ENCODE measurements around the gene COX19. TPM values are rescaled to one million over a fixed set of nuclear protein-coding genes. Genes with fewer than 3 reads are reported as not detected.
"Not testable (repeated sequence)": the region's sequence is repeated elsewhere in the genome, so short reads cannot be mapped to it uniquely, and the experiment has no call there.

COX19 gene
- total and polyA plus RNA-seq, 7 donors = 5.1 to 12.7 (median 9.2) TPM

DNA sequence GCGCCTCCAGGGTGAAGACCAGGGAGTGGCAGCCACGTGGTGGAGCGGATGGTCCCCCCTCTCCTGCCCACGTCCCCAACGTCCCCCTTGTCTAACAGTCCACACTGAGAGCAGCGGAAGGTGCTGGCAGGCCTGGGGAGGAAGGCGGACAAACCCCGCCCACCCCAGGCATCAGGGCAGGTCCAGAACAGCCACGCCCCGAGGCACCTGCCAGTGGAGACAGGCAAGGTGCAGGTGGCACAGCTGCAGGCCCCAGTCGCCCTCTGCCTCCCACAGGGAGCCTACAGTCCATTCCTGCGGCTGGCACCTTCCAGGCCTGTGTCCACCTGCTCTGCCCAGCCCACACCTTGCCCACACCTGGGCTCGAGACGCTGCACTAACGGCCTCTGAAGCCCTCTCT lies 32.6 kb upstream of the COX19 start:
- no peaks in the 10 kb centered on the region for H3K27me3 ChIP-seq
- H3K4me3 ChIP-seq = no peak overlapping the region
- peaks cover 0 to 9% (median 4%) of the 10 kb centered on the region in 4 donors for H3K4me1 ChIP-seq
- H3K27ac ChIP-seq = no peak overlapping the region
- H3K36me3 ChIP-seq = peaks cover 0 to 28% (median 17%) of the 10 kb centered on the region in 4 donors
- no peak for DNase-seq
- TF ChIP-seq, protein P1, sequence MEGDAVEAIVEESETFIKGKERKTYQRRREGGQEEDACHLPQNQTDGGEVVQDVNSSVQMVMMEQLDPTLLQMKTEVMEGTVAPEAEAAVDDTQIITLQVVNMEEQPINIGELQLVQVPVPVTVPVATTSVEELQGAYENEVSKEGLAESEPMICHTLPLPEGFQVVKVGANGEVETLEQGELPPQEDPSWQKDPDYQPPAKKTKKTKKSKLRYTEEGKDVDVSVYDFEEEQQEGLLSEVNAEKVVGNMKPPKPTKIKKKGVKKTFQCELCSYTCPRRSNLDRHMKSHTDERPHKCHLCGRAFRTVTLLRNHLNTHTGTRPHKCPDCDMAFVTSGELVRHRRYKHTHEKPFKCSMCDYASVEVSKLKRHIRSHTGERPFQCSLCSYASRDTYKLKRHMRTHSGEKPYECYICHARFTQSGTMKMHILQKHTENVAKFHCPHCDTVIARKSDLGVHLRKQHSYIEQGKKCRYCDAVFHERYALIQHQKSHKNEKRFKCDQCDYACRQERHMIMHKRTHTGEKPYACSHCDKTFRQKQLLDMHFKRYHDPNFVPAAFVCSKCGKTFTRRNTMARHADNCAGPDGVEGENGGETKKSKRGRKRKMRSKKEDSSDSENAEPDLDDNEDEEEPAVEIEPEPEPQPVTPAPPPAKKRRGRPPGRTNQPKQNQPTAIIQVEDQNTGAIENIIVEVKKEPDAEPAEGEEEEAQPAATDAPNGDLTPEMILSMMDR (IDR thresholded peaks at IDR 0.05) = no peak
- no peak for TF ChIP-seq EP300 (IDR thresholded peaks at IDR 0.05)
- TF ChIP-seq POLR2A (IDR thresholded peaks at IDR 0.05) = no peak
- TF ChIP-seq POLR2AphosphoS5 (IDR thresholded peaks at IDR 0.05) = no peak
- intact Hi-C loops (cut with DNase I) = no loop called here
- H3K9me3 ChIP-seq = no peaks in the 10 kb centered on the region
- 28 to 72% methylated on average over 15 of the region's 15 CpGs for WGBS, 2 donors

DNA sequence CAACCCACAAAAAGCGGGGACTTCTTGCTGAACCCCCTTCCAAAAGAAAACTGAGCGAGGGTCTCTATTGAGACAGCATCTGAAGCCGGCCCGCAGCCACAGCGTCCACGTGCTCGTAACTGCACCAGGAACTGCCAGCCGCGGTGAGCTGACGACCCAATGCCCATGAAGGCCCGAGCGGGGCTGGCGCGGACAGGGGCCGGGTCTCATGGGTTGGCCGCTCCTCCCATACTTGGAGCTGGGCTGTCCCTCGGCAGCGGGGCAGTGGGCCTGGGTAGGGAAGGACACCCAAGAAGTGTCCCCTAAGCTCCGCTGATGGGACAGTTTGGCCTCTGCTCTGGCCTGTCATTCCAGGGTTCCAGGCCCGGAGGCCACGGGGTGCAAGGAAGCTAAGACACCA lies 30.0 kb upstream of the COX19 start:
- no peak overlapping the region for H3K4me3 ChIP-seq
- H3K9me3 ChIP-seq = no peaks in the 10 kb centered on the region
- H3K4me1 ChIP-seq = no peaks in the 10 kb centered on the region
- no peak for DNase-seq
- intact Hi-C loops (cut with DNase I) = no loop called here
- no peak overlapping the region for H3K27ac ChIP-seq
- H3K27me3 ChIP-seq = no peaks in the 10 kb centered on the region
- H3K36me3 ChIP-seq = peaks cover 0 to 34% (median 17%) of the 10 kb centered on the region in 4 donors
- no peak for TF ChIP-seq POLR2A (IDR thresholded peaks at IDR 0.05)
- no peak for TF ChIP-seq EP300 (IDR thresholded peaks at IDR 0.05)
- no peak for TF ChIP-seq POLR2AphosphoS5 (IDR thresholded peaks at IDR 0.05)
- TF ChIP-seq, protein P1 (IDR thresholded peaks at IDR 0.05) = no peak
- 93 to 94% methylated on average over 21 of the region's 21 CpGs for WGBS, 2 donors

DNA sequence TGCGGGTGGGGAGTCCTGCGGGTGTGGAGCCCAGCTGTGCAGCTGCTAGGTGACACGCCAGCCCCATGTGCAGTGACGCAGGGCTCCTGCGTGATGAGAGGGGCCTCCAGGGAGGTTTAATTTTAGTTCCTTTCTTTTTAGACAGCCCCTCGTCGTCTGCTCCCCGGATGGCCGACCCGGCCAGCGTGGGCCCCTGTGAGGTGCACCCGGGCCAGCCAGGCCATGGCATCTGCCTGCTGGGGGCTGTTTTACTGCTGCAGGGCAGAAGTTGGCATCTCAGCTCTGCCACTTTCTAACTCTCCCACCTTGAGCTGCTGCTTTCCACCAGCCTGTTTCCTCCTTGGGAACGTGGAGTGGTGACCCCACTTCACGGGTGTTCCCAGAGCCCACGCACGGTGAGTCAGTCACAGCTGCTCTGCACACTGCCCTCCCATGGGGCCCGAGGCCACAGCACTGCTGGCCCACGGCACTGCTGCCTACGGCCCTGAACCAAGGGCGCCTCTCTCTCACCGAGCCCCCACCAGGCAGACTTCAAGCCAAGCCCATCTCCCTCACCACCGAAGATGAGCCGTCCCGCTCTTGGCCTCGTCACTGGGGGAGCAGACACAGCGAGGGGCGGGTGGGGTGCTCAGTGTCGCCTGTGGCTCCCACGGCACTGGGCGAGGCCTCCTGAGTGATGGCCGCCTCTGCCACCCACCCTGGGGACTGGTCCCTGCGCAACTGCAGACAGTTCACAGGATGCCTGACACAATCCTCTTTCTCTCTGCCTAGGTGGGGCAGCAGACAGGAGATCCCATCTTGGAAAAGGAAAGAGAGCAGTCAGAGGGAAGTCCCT lies 28.9 kb upstream of the COX19 start:
- Histone ChIP-seq H3K36me3 (peaks cover 0 to 36% (median 13%) of the 10 kb centered on the region in 4 donors), H3K4me1 (no peaks in the 10 kb centered on the region), H3K27me3 (no peaks in the 10 kb centered on the region), H3K27ac (no peak overlapping the region), H3K4me3 (no peak overlapping the region), H3K9me3 (no peaks in the 10 kb centered on the region)
- WGBS, 2 donors = 76 to 91% methylated on average over 32 of the region's 32 CpGs
- TF ChIP-seq POLR2A (IDR thresholded peaks at IDR 0.05) (no peak), EP300 (IDR thresholded peaks at IDR 0.05) (no peak), POLR2AphosphoS5 (IDR thresholded peaks at IDR 0.05) (no peak)
- TF ChIP-seq, protein P1 (IDR thresholded peaks at IDR 0.05) = no peak
- no peak for DNase-seq
- intact Hi-C loops (cut with DNase I) = no loop called here

DNA sequence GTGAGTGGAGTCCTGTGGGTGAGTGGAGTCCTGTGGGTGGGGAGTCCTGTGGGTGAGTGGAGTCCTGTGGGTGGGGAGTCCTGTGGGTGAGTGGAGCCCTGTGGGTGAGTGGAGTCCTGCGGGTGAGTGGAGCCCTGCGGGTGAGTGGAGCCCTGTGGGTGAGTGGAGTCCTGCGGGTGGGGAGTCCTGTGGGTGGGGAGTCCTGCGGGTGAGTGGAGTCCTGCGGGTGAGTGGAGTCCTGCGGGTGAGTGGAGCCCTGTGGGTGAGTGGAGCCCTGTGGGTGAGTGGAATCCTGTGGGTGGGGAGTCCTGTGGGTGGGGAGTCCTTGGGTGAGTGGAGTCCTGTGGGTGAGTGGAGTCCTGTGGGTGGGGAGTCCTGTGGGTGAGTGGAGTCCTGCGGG lies 27.1 kb upstream of the COX19 start:
- H3K27ac ChIP-seq; DNase-seq; H3K9me3 ChIP-seq; H3K4me3 ChIP-seq; intact Hi-C loops (cut with DNase I); H3K27me3 ChIP-seq; H3K4me1 ChIP-seq: not testable (repeated sequence)
- H3K36me3 ChIP-seq = peaks cover 0 to 37% (median 7%) of the 10 kb centered on the region in 4 donors
- 91 to 97% methylated on average over 6 to 7 of the region's 7 CpGs for WGBS, 2 donors

DNA sequence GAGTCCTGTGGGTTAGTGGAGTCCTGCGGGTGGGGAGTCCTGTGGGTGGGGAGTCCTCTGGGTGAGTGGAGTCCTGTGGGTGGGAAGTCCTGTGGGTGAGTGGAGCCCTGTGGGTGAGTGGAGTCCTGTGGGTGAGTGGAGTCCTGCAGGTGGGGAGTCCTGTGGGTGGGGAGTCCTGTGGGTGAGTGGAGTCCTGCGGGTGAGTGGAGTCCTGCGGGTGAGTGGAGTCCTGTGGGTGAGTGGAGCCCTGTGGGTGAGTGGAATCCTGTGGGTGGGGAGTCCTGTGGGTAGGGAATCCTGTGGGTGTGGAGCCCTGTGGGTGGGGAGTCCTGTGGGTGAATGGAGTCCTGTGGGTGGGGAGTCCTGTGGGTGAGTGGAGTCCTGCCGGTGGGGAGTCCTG lies 26.7 kb upstream of the COX19 start:
- DNase-seq; H3K4me3 ChIP-seq; H3K27me3 ChIP-seq; intact Hi-C loops (cut with DNase I); H3K4me1 ChIP-seq; H3K9me3 ChIP-seq; H3K27ac ChIP-seq: not testable (repeated sequence)
- WGBS, 2 donors = 91% methylated on average over 4 of the region's 4 CpGs
- H3K36me3 ChIP-seq = peaks cover under 1 to 37% (median 5%) of the 10 kb centered on the region in 4 donors

DNA sequence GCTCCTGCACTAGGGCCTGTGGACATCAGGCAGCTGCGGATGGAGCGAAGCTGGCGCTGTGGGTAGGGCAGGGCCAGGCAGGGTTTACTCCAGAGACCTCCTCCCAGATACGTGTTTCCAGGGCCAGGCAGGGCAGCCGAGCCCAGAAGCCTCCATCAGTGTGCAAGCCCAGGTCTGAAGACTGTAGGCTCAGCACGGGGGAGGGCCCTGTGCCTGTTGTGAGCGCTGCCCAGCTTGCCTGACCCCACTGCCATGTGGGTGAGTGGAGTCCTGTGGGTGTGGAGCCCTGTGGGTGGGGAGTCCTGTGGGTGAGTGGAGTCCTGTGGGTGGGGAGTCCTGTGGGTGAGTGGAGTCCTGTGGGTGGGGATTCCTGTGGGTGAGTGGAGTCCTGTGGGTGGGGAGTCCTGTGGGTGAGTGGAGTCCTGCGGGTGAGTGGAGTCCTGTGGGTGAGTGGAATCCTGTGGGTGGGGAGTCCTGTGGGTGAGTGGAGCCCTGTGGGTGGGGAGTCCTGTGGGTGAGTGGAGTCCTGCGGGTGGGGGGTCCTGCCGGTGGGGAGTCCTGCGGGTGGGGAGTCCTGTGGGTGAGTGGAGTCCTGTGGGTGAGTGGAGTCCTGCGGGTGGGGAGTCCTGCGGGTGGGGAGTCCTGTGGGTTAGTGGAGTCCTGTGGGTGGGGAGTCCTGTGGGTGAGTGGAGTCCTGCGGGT lies 25.9 kb upstream of the COX19 start:
- H3K27ac ChIP-seq; H3K4me3 ChIP-seq; H3K9me3 ChIP-seq; intact Hi-C loops (cut with DNase I); H3K4me1 ChIP-seq; DNase-seq; H3K27me3 ChIP-seq: not testable (repeated sequence)
- 90% methylated on average over 14 of the region's 14 CpGs for WGBS, 2 donors
- H3K36me3 ChIP-seq = peaks cover 0 to 40% (median 5%) of the 10 kb centered on the region in 4 donors
